Brain microvascular endothelial cell (primary cell): Measurements from ENCODE around the gene SLC9A1.
"Not testable (repeated sequence)": the region's sequence is repeated elsewhere in the genome, so short reads cannot be mapped to it uniquely, and the experiment has no call there.

Experiments used
- DNase-seq: peaks from one replicate; pipeline ENCODE4 v3.0.0-alpha.2; 2020
- H3K27ac ChIP-seq: fragments of 250-450 bp; sonication (Bioruptor Pico); 2 replicates; pipeline ENCODE4 v1.5.1; 2020; ENCODE audit warnings: mild to moderate bottlenecking, moderate library complexity
- H3K27me3 ChIP-seq: fragments of 250-450 bp; sonication (Bioruptor Pico); replicated peaks from 2 replicates; pipeline ENCODE4 v1.5.1; 2020; ENCODE audit warnings: mild to moderate bottlenecking
- H3K36me3 ChIP-seq: fragments of 250-450 bp; sonication (Bioruptor Pico); replicated peaks from 2 replicates; pipeline ENCODE4 v1.5.1; 2020; ENCODE audit warnings: mild to moderate bottlenecking
- H3K4me3 ChIP-seq: 2 replicates; pipeline ENCODE4 v1.5.1; 2011; ENCODE audit warnings: low read depth, mild to moderate bottlenecking, control low read depth, low read length, moderate library complexity
- CTCF ChIP-seq: IDR thresholded peaks from 2 replicates; pipeline ENCODE4 v1.5.1; 2011; ENCODE audit warnings: low read depth, mild to moderate bottlenecking, moderate library complexity, low read length, control low read depth, inconsistent platforms; ENCODE audit errors: missing control alignments
- in situ Hi-C: cut with HindIII; loops from 2 replicates; pipeline ENCODE4 v1.10.0; 2017; ENCODE audit warnings: low sequenced_read_pairs, low pct_ligation_motif_present

The SLC9A1 gene

GRCh38 chr1:27179979-27180378 is 25.1 kb upstream of the SLC9A1 start:
- no peaks in the 10 kb centered on the region for H3K36me3 ChIP-seq
- H3K27me3 ChIP-seq, result no peaks in the 10 kb centered on the region
- DNase-seq, result no peak
- H3K4me3 ChIP-seq, result no peak overlapping the region
- no peak overlapping the region for H3K27ac ChIP-seq
- TF ChIP-seq CTCF, result no peak
- in situ Hi-C loops, result no loop called here

- H3K27ac ChIP-seq, result no peak overlapping the region
- TF ChIP-seq CTCF, result no peak
- H3K27me3 ChIP-seq, result no peaks in the 10 kb centered on the region
- no peak overlapping the region for H3K4me3 ChIP-seq
- DNase-seq, result no peak
- in situ Hi-C loops, result no loop called here
- H3K36me3 ChIP-seq, result no peaks in the 10 kb centered on the region
Measured at GRCh38 chr1:27179379-27179778, 24.5 kb upstream of the SLC9A1 start.

GRCh38 chr1:27176954-27177353 is 22.0 kb upstream of the SLC9A1 start:
- DNase-seq, result no peak
- no peak overlapping the region for H3K27ac ChIP-seq
- H3K27me3 ChIP-seq, result no peaks in the 10 kb centered on the region
- in situ Hi-C loops, result no loop called here
- H3K36me3 ChIP-seq, result no peaks in the 10 kb centered on the region
- no peak for TF ChIP-seq CTCF
- no peak overlapping the region for H3K4me3 ChIP-seq

DNA sequence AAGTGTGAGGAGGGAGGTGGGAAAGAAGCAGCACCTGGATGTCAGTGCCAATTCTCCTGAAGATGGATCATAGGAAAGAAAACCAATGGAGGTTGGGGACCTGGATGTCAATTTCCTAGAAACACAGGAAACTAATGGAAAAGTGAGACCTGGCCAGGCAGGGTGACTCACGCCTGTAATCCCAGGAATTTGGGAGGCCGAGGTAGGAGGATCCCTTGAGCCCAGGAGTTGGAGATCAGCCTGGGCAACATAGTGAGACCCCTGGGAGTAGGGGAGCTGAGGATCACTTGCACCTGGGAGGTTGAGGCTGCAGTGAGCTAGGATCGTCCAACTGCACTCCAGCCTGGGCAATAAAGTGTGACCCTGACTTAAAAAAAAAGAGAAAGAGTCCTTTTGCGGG is 21.4 kb upstream of the SLC9A1 start:
- no peaks in the 10 kb centered on the region for H3K36me3 ChIP-seq
- no peak overlapping the region for H3K27ac ChIP-seq
- H3K4me3 ChIP-seq, result no peak overlapping the region
- H3K27me3 ChIP-seq, result no peaks in the 10 kb centered on the region
- no peak for DNase-seq
- no peak for TF ChIP-seq CTCF
- in situ Hi-C loops, result no loop called here

- DNase-seq, H3K36me3 ChIP-seq, H3K27ac ChIP-seq, H3K4me3 ChIP-seq, in situ Hi-C loops, H3K27me3 ChIP-seq: not testable (repeated sequence)
Measured at GRCh38 chr1:27172992-27173391, 18.1 kb upstream of the SLC9A1 start.

DNA sequence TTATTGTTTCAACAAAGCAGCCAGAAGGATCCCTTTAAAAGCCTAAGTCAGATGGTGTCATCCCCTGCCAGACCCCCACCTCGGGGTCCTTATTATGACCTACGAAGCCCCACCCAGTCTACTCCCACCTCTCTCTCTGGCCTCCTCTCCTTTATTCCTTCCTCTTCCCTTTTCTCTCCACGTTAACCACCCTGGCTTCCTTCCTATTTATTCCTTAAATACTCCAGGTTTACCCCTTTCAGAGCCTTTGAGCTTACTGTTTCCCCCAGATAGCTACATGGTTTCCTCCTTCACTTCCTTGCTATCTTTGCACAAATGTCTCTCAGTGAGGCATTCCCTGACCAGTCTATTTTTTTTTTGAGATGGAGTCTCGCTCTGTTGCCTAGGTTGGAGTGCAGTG is 12.0 kb upstream of the SLC9A1 start:
- in situ Hi-C loops, result no loop called here
- Histone ChIP-seq H3K4me3 (no peak overlapping the region), H3K27ac (no peak overlapping the region), H3K36me3 (no peaks in the 10 kb centered on the region), H3K27me3 (no peaks in the 10 kb centered on the region)
- no peak for DNase-seq
- no peak for TF ChIP-seq CTCF
